K562 (cell line): Measurements from ENCODE around the gene AJM1. TPM values are rescaled to one million over a fixed set of nuclear protein-coding genes. Genes with fewer than 3 reads are reported as not detected.

ENCODE experiments used
- ATAC-seq: fragments of 200-7000 bp; cut with Tn5 transposase; 3 replicates; pipeline ENCODE4 v1.9.1; 2020; ENCODE audit warnings: moderate library complexity
- BruUV-seq: library from RNA; stranded (reverse); fragments of 400-500 nt; replicated peaks from 2 replicates; lab custom pipeline; 2021; lab: Mats Ljungman, UMichigan
- CTCF ChIA-PET: fragments of 300-600 bp; formaldehyde crosslinking; extraction: SDS; loops from one replicate; lab custom pipeline; 2021; ENCODE audit warnings: low intra/inter-chr PET ratio; lab: Yijun Ruan, JAX
- POLR2A ChIA-PET: fragments of 300-600, 350-650 bp; sonication (Branson Sonifier 250); formaldehyde crosslinking; extraction: SDS; loops from one replicate; lab custom pipeline; 2021; ENCODE audit warnings: antibody characterized with exemption, inconsistent platforms; lab: Yijun Ruan, JAX
- DNase-seq, 4 experiments: peaks; one replicate each; pipeline versions ENCODE4 v3.0.0 to v3.0.0-alpha.2; 2011 to 2018; ENCODE audit warnings: low spot score in 3 of 4, mixed read lengths in 3 of 4; ENCODE audit errors: extremely low read depth in 1 of 4
- FAIRE-seq: peaks from 2 replicates; lab custom pipeline; 2011; peaks lifted over from hg19 to GRCh38; lab: Jason Lieb, UNC
- H2AFZ ChIP-seq: 2 replicates; pipeline ENCODE4 v1.6.0; 2011; ENCODE audit warnings: low read depth, low read length, control low read depth, inconsistent platforms
- H3K27ac ChIP-seq: fragments of 200-600 bp; 3 replicates; pipeline ENCODE4 v1.8.0; 2011; ENCODE audit warnings: low read depth, mild to moderate bottlenecking, control low read depth, inconsistent platforms, low read length, moderate library complexity, mixed read lengths; ENCODE audit errors: extremely low read depth
- H3K27me3 ChIP-seq, 2 experiments: fragments of 300-600 bp in 1 of 2; 2 replicates in 1 of 2; 3 replicates in 1 of 2; pipeline versions ENCODE4 v1.6.0 to v1.8.0; 2011; ENCODE audit warnings: inconsistent platforms in 2 of 2, low read length in 2 of 2, mild to moderate bottlenecking in 1 of 2, mixed read lengths in 1 of 2, moderate library complexity in 1 of 2; ENCODE audit not compliant: control insufficient read depth in 2 of 2, insufficient read depth in 2 of 2
- H3K36me3 ChIP-seq: fragments of 300-600 bp; 3 replicates; pipeline ENCODE4 v1.8.0; 2011; ENCODE audit warnings: mild to moderate bottlenecking, low read length, inconsistent platforms; ENCODE audit not compliant: control insufficient read depth, insufficient read depth
- H3K4me1 ChIP-seq, 2 experiments: fragments of 200-600 bp in 1 of 2; replicated peaks in 1 of 2; 2 replicates in 1 of 2; 3 replicates in 1 of 2; pipeline versions ENCODE4 v1.5.1 to v1.8.0; 2011; ENCODE audit warnings: inconsistent platforms in 2 of 2, low read length in 2 of 2, mild to moderate bottlenecking in 1 of 2, mixed read lengths in 1 of 2, moderate library complexity in 1 of 2; ENCODE audit not compliant: control insufficient read depth in 2 of 2, insufficient read depth in 2 of 2
- H3K4me2 ChIP-seq: 2 replicates; pipeline ENCODE4 v1.6.1; 2011; ENCODE audit warnings: low read length, control low read depth, inconsistent platforms, mixed read lengths; ENCODE audit not compliant: insufficient read depth
- H3K4me3 ChIP-seq: fragments of 200-600 bp; sonication (generic), shearing (Covaris generic); 2 replicates; pipeline ENCODE4 v1.5.1; 2016; ENCODE audit warnings: control low read depth, inconsistent platforms
- H3K79me2 ChIP-seq: fragments of 200-600 bp; 3 replicates; pipeline ENCODE4 v1.8.0; 2011; ENCODE audit warnings: low read length, inconsistent platforms; ENCODE audit not compliant: control insufficient read depth, insufficient read depth
- H3K9ac ChIP-seq, 2 experiments: 2 replicates each; pipeline versions ENCODE4 v1.6.0 to v1.6.1; 2011; ENCODE audit warnings: low read depth in 2 of 2, low read length in 2 of 2, control low read depth in 1 of 2, inconsistent platforms in 1 of 2, mild to moderate bottlenecking in 1 of 2, mixed read lengths in 1 of 2; ENCODE audit not compliant: insufficient read depth in 1 of 2
- H3K9me1 ChIP-seq: one replicate; pipeline ENCODE4 v1.6.0; 2011; ENCODE audit warnings: inconsistent platforms, mild to moderate bottlenecking, low read length, moderate library complexity; ENCODE audit not compliant: control insufficient read depth, insufficient read depth
- H3K9me3 ChIP-seq: replicated peaks from 2 replicates; pipeline ENCODE4 v1.5.1; 2011; ENCODE audit warnings: low read depth, low read length, inconsistent platforms; ENCODE audit not compliant: control insufficient read depth, insufficient read depth
- H4K20me1 ChIP-seq: replicated peaks from 2 replicates; pipeline ENCODE4 v1.6.1; 2011; ENCODE audit warnings: low read length, inconsistent platforms, mixed read lengths; ENCODE audit not compliant: control insufficient read depth, insufficient read depth
- CCNT2 ChIP-seq: IDR thresholded peaks from 2 replicates; pipeline ENCODE4 v1.6.1; 2011; ENCODE audit warnings: borderline replicate concordance, low read depth, mild to moderate bottlenecking, moderate library complexity, mixed read lengths, low read length; ENCODE audit not compliant: insufficient read length; ENCODE audit errors: extremely low read depth
- POLR2G ChIP-seq: fragments of 200-400 bp; formaldehyde crosslinking; IDR thresholded peaks from 2 replicates; pipeline ENCODE4 v1.6.1; 2017; ENCODE audit warnings: low read depth, mild to moderate bottlenecking, antibody characterized with exemption, low read length, moderate library complexity
- RBFOX2 ChIP-seq: fragments of 200-400 bp; formaldehyde crosslinking; IDR thresholded peaks from 2 replicates; pipeline ENCODE4 v1.6.1; 2017; ENCODE audit warnings: low read depth, mild to moderate bottlenecking, low read length, moderate library complexity
- ZBTB33 ChIP-seq: sonication (generic); formaldehyde crosslinking; IDR thresholded peaks from 2 replicates; pipeline ENCODE4 v1.8.1; 2023; ENCODE audit warnings: mild to moderate bottlenecking, missing genetic modification reagents
- ZNF232 ChIP-seq: sonication (generic); formaldehyde crosslinking; IDR thresholded peaks from 2 replicates; pipeline ENCODE4 v1.8.0; 2022; ENCODE audit warnings: mild to moderate bottlenecking, missing genetic modification reagents
- WGBS: fragments of 100-300 bp; shearing (Covaris generic); methylation state at CpG from one replicate; pipeline ENCODE4 v1.1.6; 2016; ENCODE audit warnings: low coverage, mixed read lengths; ENCODE audit not compliant: insufficient coverage; ENCODE audit errors: missing lambda C conversion rate; 5-methylcytosine and 5-hydroxymethylcytosine counted together
- in situ Hi-C: fragments of 300-500 bp; cut with MboI; formaldehyde crosslinking; loops from 4 replicates; pipeline ENCODE4 v1.15.0; 2018; ENCODE audit warnings: inconsistent platforms, mixed read lengths
- intact Hi-C: fragments of 100-400 bp; cut with micrococcal nuclease; formaldehyde crosslinking; loops from 2 replicates; pipeline ENCODE4 v1.14.2; 2022
- polyA plus RNA-seq, 8 experiments: library from polyadenylated mRNA; depleted of rRNA in 4 of 8; stranded (reverse) in 5 of 8; unstranded in 3 of 8; fragments of >200 nt; fragmentation: Nextera tagmentation in 2 of 8; fragmentation: Illumina TruSeq in 1 of 8; extraction: Ambion mirVana in 2 of 8; extraction: Trizol in 1 of 8; gene quantifications; 2 replicates each; pipeline versions ENCODE4 v1.2.1 to v1.2.3, GENCODE V29; 2011 to 2014; ENCODE audit warnings: inconsistent platforms in 1 of 8, missing spikeins in 1 of 8
- total RNA-seq, 7 experiments: library from RNA; depleted of rRNA in 6 of 7; stranded (reverse); fragments of >200 nt in 6 of 7; fragmentation: Illumina TruSeq in 2 of 7; extraction: Trizol in 2 of 7; gene quantifications; 2 replicates each; pipeline versions ENCODE4 v1.2.1 to v1.2.3, GENCODE V29; 2011 to 2021; ENCODE audit warnings: low replicate concordance in 1 of 7

Gene AJM1
- total and polyA plus RNA-seq, 9 of the 15 experiments (the other 6 are each of a cell fraction or from before 2014, with no cell fraction given), result 0.01 to 3.7 (median 0.65) TPM; not detected in 1

GRCh38 chr9:136846376-136847087 is 4.3 kb downstream of the AJM1 start:
- peaks cover 11% of the 10 kb centered on the region for H4K20me1 ChIP-seq
- TF ChIP-seq ZBTB33 (CRISPR knock-in tag) (peak; percentile 93), RBFOX2 (peak; percentile 48; the same call in 1 of the 2 replicates), POLR2G (peak; percentile 69), CCNT2 (peak; percentile 21), ZNF232 (CRISPR knock-in tag) (no peak)
- no peaks in the 10 kb centered on the region for H3K9me3 ChIP-seq
- peaks cover 27% of the 10 kb centered on the region for H3K79me2 ChIP-seq
- ChIA-PET POLR2A (interaction anchor here (0.6 to 1.8 kb wide), 4 partner anchors 8 to 149 kb away, joined by 3 to 8 read pairs (median 6); no protein-coding TSS in a partner anchor), CTCF (interaction anchor here (0.7 kb wide), 1 partner anchor 96 kb away, joined by 3 read pairs; no protein-coding TSS in a partner anchor)
- intact Hi-C loops (loop anchor here (5.0 kb wide), 1 partner anchor 96 kb away; the partner anchor contains the start of gene FBXW5), in situ Hi-C loops (no loop called here)
- DNase-seq (no peak), ATAC-seq (no peak), FAIRE-seq (no peak)
- H2AFZ ChIP-seq, result no peak overlapping the region
- H3K4me1 ChIP-seq, result peaks cover 13 to 85% of the 10 kb centered on the region in 2 experiments; a peak in 4 of 5 replicates
- no peak overlapping the region for H3K27ac ChIP-seq
- no peak overlapping the region for H3K9ac ChIP-seq
- 99% methylated on average over 40 of the region's 98 CpGs for WGBS
- no peaks in the 10 kb centered on the region for H3K27me3 ChIP-seq
- no peak overlapping the region for H3K4me2 ChIP-seq
- H3K36me3 ChIP-seq, result peaks cover 15% of the 10 kb centered on the region; the same call in 1 of the 3 replicates
- BruUV-seq, result no TSS peak
- H3K4me3 ChIP-seq, result no peak overlapping the region
- no peaks in the 10 kb centered on the region for H3K9me1 ChIP-seq
